AG04450 (cell line): ENCODE data around the gene ADAMTS14. TPM values are rescaled to one million over a fixed set of nuclear protein-coding genes. Genes with fewer than 3 reads are reported as not detected.

Experiments used
- CTCF ChIA-PET: fragments of 300-600, 350-600 bp; formaldehyde crosslinking; extraction: SDS; loops from one replicate; lab custom pipeline; 2022; ENCODE audit warnings: antibody characterized with exemption, inconsistent platforms; lab: Charles Lee
- POLR2A ChIA-PET: fragments of 350-600 bp; formaldehyde crosslinking; extraction: SDS; loops from one replicate; lab custom pipeline; 2021; ENCODE audit warnings: antibody characterized with exemption, inconsistent platforms; lab: Yijun Ruan, JAX
- DNase-seq: peaks from one replicate; pipeline ENCODE4 v3.0.0-alpha.2; 2011; ENCODE audit warnings: low read depth, low spot score
- H3K27ac ChIP-seq: one replicate; pipeline ENCODE4 v1.5.1; 2012; ENCODE audit warnings: low read depth, low read length, control low read depth
- H3K27me3 ChIP-seq: one replicate; pipeline ENCODE4 v1.6.0; 2012; ENCODE audit warnings: low read length; ENCODE audit not compliant: control insufficient read depth, insufficient read depth
- H3K4me3 ChIP-seq: 2 replicates; pipeline ENCODE4 v1.5.1; 2011; ENCODE audit warnings: mild to moderate bottlenecking, low read depth, low read length, control low read depth
- H3K9me3 ChIP-seq: 2 replicates; pipeline ENCODE4 v1.5.1; 2012; ENCODE audit warnings: low read length; ENCODE audit not compliant: control insufficient read depth, insufficient read depth
- polyA plus RNA-seq: library from polyadenylated mRNA; depleted of rRNA; stranded (reverse); fragments of >200 nt; gene quantifications from 2 replicates; pipeline ENCODE4 v1.2.3, GENCODE V29; 2011
- TF ChIP-seq, protein P1 (sequence below): IDR thresholded peaks from 2 replicates; pipeline ENCODE4 v1.5.1; 2011; ENCODE audit warnings: low read depth, low read length, control low read depth, inconsistent platforms

Gene ADAMTS14
- polyA plus RNA-seq, 1 experiment: 2.9 TPM

DNA sequence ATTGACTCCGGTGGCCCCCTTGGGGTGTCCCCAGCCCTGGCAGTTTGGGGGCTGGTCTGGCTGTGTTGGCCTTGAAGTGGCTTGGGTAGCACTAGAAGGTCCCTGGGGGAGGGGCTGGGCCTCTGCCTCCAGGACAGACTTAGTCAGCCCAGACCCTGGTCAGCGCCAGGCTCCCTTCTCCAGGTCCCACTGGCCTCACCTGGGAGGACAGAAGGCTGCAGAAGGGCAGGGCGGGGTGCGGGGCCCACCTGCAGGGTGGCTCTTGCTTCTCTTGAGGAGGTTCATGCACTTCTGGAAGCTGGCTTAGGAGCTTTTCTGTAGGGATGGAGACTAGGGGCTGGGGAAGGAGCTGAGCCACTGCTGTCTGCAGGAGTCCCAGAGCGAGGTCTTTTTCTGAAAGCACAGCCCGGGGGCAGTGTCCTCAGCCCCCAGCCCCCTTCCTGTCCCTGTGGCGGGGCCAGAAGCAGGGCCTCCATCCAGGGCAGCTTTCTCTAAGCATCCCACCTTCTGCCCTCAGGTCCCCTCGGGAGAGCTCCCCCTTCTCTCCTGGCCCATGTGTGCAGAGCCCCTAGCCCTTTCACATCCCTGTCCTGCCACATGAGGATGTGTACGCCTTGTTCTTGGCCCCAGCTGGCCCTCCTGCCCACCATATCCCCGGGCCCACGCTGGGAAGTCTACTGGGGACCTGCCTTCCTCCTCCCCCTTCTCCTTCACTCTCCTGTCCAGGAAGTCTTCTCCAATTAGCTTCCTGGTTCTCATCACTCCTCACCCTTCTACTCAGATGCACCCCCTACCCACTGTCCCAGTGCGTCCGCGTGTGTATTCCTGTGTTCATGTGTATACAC is 101.9 kb downstream of the ADAMTS14 start:
- Histone ChIP-seq H3K27me3 (peaks cover 30% of the 10 kb centered on the region), H3K4me3 (no peak overlapping the region), H3K9me3 (no peaks in the 10 kb centered on the region), H3K27ac (no peak overlapping the region)
- DNase-seq: no peak
- ChIA-PET CTCF (interaction anchor here (0.6 to 1.8 kb wide), 2 partner anchors 15 kb away, joined by 3 to 6 read pairs; no protein-coding TSS in a partner anchor), POLR2A (no interaction called here)
- TF ChIP-seq, protein P1, sequence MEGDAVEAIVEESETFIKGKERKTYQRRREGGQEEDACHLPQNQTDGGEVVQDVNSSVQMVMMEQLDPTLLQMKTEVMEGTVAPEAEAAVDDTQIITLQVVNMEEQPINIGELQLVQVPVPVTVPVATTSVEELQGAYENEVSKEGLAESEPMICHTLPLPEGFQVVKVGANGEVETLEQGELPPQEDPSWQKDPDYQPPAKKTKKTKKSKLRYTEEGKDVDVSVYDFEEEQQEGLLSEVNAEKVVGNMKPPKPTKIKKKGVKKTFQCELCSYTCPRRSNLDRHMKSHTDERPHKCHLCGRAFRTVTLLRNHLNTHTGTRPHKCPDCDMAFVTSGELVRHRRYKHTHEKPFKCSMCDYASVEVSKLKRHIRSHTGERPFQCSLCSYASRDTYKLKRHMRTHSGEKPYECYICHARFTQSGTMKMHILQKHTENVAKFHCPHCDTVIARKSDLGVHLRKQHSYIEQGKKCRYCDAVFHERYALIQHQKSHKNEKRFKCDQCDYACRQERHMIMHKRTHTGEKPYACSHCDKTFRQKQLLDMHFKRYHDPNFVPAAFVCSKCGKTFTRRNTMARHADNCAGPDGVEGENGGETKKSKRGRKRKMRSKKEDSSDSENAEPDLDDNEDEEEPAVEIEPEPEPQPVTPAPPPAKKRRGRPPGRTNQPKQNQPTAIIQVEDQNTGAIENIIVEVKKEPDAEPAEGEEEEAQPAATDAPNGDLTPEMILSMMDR: no peak

DNA sequence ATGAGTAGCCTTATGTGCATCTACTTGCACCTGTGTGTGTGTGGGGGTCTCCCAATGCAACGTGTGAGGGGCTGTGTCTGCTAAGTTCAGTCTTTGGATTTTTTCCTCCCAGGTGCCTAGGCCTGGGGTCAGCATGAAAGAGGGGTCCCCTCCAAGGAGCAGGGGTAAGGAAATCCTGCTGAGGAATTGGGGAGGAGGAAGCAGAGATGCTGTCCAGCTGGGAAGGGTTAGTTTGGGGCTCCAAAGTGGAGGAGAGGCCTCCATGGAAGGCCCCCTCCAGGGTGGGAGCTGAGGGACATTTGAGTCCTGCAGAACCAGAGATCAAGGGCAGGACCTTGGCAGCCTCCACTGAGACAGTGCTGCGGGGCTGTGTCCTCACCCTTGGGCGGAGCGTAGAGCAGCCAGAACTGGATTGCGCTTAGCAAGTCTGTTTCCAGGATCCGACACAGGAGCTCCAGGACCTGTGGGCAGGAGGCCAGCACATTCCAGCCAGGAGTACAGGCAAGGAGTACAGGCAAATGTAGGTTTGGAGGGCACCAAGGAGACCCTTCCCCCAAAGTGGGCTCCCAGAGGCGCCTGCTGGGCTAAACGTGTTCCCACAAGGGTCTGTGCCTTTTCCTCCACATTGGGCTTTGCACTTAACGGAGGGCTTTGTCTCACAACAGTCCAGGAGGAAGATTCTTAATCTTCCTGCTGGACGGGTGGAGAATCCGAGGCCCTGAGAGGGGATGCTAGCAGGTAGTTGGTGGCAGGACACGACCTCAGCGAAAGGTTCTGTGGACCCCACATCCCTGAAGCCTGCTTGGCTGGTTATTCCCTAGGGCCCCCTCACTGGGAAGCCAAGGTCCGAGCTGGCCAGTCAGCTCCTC is 102.7 kb downstream of the ADAMTS14 start:
- no peaks in the 10 kb centered on the region for H3K9me3 ChIP-seq
- DNase-seq: no peak
- POLR2A ChIA-PET: no interaction called here
- CTCF ChIA-PET: no interaction called here
- no peak overlapping the region for H3K4me3 ChIP-seq
- H3K27ac ChIP-seq: no peak overlapping the region
- TF ChIP-seq, protein P1: no peak
- peaks cover 27% of the 10 kb centered on the region for H3K27me3 ChIP-seq

DNA sequence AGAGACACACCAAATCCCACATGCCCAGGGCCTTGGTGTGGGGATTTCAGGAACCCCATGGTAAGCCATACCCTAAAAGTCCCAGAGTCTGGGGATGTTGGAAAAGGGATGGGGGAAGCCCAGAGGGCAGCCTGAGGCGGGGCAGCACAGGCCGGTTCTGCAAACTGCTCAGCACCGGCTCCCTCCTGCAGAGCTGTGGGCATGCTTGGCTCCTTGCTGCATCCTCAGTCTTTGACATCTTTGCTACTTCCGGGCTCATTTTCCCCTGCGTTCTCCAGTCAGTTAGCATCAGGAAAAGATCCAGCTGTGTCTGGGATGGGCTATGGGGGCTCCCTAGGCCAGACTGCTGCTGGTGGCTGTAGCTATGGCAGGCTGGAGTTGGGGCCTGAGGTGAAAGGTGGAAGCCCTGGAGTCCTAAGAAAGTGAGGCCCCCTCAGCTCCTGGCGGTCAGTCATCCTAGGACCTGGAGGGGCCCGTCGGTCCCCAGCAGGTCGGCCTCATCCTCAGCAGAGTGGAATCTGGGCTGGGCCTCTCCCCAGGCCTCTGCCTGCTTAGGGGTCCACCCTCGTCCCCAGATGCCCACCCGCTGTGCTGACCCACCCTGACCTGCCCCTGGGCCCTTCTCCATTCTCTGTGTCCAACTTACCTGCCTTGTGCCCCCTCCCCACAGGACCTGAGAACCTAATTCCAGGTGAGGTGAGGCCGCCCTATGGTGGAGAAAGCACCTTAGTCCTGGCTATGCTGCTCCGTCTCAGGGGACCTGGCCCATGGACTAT is 103.6 kb downstream of the ADAMTS14 start:
- ChIA-PET POLR2A (no interaction called here), CTCF (no interaction called here)
- Histone ChIP-seq H3K9me3 (no peaks in the 10 kb centered on the region), H3K27ac (no peak overlapping the region), H3K4me3 (no peak overlapping the region), H3K27me3 (peaks cover 25% of the 10 kb centered on the region)
- TF ChIP-seq, protein P1: no peak
- no peak for DNase-seq

DNA sequence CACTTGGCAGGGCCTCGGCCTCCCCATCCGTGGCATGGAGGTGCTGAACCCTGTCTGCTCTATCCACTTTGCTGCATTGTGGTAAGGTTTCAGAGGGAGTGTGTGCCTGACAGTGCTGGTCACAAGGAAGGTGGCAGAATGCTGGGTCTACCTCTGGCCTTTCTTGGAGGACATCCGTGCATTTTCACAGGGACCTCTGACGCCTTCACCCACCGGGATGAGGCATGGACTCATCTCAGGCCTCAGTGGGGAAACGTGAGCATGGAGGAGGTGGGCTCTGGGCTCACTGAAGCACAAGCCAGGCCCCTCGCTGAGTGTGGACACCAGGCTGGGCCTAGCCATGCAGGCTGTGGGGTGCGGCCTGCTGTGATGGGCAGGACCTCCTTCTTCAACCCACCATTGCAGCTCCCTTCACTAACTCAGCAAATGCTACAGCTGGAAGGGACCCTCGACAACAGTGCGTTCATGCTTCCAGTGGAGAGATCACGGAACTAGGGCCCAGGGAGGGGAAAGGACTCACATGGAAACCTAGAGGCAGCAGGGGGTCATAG is 104.2 kb downstream of the ADAMTS14 start:
- Histone ChIP-seq H3K27ac (no peak overlapping the region), H3K27me3 (peaks cover 29% of the 10 kb centered on the region), H3K9me3 (no peaks in the 10 kb centered on the region), H3K4me3 (no peak overlapping the region)
- ChIA-PET CTCF (no interaction called here), POLR2A (no interaction called here)
- TF ChIP-seq, protein P1: no peak
- no peak for DNase-seq
